ENCODE measurements around the gene ST3GAL4. TPM values are rescaled to one million over a fixed set of nuclear protein-coding genes. Genes with fewer than 3 reads are reported as not detected.
"Not testable (repeated sequence)": the region's sequence is repeated elsewhere in the genome, so short reads cannot be mapped to it uniquely, and the experiment has no call there.

ST3GAL4 gene
- total RNA-seq, 1 donor from 2014 or later, result 30.1 TPM

DNA sequence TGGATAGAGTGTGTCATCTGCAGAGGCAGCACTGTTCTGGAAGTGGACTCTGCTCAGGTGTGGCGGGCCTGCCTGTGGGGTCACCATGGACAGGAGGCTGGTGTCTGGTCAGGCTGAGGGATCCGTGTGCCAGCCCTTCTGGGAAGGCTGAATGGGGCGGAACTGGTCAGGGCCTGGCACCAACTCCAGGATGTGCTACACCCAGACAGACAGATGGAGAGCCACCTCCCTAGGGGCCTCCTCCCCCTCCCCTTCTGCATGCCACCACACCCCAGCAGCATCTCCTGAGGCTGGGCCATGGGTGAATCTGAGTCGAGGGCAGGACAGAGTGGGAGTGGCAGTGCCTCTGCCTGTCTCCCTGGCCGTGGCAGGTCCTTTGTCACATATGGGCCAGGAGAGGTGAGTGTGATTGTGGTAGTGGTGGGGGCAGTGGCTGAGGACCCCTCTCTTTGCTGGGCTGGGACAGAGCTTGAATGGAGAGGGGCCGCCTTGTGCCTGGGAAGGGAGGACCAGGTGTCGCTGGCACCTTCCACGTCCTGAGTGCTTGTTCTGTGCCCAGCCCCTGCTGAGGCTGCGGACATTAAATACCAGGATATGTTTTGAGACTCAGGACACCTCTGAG is 29.1 kb downstream of the ST3GAL4 start:
- no peak for DNase-seq (ENCODE audit: low spot score)

DNA sequence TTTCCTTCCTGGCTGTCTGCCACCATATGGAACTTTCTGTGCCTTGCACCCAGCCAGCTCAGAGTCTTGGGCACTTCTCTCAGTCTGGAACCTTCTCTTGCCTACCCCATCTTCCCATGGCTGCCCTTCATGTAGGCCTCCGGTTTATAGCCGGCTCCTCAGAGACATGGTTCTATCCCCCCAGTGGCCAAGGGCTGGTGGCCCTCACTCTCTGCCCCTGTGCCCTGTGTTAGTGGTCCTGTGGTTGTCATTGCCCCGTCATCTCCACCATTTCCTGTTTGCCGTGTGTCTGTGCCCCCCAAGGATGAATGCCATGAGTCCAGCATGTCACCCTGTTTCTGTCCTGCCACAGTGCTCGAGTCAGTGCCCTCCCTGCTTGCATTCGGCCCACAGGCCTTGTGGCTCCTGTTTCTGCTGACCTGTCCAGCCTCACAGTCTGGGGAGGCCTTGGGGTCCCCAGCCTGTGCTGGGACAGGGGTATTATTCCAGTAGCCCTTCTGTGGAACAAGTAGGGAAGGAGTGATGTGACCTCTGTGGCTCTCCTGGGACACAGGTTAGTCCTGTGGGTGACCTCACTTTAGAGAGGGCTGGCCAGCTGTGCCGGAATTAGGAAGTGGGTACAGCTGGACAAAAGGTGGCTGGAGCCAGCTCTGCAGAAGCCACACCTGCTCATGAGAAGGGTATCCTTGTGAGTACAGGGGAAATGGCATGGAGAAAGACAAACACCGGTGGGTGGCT is 30.7 kb downstream of the ST3GAL4 start:
- no peak for DNase-seq (ENCODE audit: low spot score)

DNA sequence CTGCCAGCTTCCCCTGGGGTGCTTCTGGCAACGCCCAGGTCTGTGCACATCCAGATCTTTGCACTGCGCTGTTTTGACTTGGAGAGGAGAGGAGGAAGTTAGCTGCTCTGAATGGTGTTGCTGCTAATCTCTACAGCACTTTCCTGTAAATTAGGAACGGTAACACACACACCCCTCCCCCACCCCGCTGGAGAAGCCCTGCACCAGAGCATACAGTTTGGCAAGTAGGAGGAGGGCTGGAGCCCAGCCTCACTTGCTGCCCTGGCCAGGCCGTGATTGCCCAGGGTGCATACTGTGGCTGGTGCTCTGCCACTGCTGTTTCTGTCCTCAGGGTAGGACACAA is 31.2 kb downstream of the ST3GAL4 start:
- not testable (repeated sequence) for DNase-seq (ENCODE audit: low spot score)

DNA sequence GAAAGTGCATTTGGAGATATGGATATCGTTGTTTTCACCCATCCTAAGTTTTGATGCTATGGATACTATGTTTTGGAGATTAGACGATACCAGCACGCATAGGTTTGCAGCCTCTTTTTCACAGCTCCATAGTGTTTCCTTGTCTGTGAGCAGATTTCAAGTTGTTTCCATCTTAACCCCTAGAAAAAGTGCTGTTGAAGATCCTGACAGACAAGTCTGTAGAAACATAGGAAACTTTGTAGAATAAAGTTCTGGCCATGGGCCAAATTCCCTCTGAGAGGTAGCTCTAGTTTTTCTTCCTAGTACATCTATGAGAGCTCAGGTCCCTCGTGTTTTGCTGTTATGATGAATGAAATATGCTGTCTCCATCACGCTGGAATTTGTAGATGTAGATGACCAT is 32.4 kb downstream of the ST3GAL4 start:
- peak; percentile 58 for DNase-seq (ENCODE audit: low spot score)

DNA sequence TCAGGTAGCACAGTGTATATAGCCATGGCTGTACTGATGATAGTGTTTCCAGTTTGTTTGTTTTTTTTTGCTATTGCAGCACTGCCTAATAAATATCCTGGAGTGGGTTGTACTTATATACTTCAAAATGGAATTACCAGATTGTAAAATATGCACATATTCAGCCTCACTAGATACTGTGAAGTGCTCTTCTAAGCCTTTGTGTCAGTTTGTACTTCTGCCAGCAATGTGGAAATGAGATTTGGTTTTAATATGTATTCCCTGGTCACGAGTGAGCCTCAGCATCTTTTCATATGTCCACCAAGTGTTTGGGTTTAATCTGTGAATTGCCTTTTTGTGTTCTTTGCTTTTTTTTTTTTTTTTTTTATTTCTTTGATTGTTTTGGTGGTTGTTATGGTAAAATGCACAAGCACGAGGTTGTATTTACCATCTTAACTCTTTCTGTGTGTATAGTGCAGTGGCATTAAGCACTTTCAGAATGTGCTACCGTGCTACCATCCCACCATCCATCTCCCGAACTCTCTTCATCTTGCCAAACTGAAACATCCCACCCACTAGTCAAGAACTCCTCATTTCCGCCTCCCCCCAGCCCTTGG is 34.9 kb downstream of the ST3GAL4 start:
- DNase-seq (ENCODE audit: low spot score), result peak; percentile 44

DNA sequence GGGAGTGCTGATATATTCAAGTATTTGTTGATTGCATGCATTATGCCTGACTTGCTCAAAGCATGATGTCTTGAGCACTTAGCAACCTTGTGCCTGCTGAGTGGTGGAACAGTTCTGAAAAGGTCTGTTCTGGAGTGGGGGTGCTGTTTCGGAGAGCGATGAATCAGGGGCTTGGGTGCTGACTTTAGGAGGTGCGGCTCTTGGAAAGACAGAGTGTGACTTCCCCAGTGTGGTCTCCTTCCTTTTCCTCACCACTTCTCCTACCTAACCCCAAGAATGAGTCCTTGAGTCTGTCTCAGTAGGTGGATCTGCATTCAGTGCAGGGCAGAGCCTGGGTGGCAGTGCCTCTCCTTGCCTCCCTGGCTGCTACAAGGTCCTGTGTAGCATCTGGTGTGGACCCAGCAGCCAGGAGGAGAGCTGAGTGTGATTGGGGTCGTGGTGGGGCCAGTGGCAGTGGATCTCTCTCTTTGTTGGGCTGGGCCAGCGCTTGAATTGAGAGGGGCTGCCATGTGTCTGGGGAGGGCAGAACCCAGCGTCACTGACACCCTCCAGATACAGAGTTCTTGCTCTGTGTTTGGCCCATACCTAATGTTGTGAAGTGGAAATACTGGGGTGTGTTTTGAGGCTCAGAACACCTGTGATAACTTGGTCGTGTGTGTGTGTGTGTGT is 35.9 kb downstream of the ST3GAL4 start:
- no peak for DNase-seq (ENCODE audit: low spot score)

DNA sequence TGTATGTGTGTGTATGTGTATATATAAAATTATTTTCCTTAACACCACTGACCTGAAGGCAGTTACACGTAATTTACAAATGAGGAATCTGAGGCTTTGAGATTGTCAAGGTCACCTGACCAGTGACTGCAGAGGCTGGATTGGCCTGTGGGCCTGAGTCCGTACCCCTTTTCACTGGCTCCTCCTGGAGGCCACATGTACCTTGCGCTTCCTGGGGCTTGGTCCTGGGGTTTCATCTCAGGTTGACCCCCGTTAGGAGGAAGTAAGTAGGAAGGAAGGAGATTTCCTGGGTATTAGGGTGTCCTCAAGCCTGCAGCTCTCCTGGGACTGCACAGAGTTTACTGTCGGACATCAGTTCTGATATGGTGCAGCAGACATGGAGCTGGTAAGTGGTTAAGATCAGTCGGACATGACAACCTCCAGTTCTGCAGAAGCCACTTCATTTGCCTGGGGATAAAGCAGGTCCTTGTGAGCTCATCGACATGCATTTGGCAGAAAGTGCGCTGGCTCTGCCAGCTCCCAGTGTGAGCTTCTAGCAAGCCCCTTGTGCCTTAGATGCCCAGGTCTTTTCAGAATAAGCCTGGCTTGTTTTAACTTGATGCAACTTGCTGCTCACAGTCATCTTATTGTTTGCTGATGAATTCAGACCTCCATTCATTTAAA is 36.6 kb downstream of the ST3GAL4 start:
- peak; percentile 40 for DNase-seq (ENCODE audit: low spot score)

DNA sequence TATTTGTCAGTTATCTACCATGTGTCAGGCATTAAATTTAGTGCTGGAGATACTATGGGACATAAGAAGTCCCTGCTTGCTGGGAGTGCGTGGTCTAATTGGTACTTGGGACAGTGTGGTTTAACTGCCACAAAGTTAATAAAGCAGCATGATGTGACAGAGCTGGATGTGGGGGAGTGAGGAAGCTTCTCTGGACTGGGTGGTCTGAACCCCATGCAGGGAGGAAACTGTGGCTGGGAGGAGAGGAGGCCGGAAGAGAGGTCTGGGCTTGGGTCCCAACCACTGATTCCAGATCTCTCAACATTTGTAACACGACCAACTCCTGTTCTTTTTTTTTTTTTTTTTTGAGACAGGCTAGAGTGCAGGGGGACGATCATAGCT is 37.1 kb downstream of the ST3GAL4 start:
- no peak for DNase-seq (ENCODE audit: low spot score)

DNA sequence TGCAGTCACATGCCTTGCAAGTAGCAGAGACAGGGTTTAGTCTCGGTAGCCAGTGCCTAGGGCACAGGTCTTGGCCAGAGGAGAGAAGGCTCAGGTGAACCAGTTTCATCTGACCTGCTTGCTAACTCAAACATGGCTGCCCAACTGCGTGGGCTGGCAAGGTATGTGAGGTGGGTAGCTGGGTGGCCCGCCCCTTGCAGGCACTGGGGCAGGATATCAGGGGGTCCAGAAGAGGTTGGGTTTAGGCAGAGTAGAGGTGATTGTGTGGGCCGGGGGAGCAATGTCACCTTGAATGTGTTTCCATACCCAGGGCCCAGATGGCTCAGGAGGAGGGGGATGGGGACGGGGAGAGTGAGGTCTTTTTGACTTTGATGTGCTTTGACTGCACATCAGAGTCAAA is 37.7 kb downstream of the ST3GAL4 start:
- DNase-seq (ENCODE audit: low spot score), result no peak

DNA sequence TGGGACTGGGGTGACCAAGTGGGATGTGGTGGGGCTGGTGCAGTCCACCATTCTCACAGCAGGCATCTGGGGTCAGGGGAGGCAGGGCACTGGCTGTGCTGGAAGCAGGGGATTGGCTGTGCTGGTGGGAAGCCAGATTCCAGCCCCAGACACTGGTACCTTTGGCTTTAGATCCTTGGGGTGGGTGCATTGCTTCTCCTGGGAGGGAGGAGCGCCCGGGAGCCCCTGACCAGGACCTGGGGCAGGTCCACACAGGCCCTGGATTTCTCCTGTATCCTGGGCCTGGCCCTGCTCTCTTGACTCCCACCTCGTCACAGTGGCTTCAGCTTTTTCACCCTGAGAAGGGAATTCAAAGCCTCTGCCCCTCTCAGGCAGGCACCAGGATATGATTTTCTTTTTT is 38.5 kb downstream of the ST3GAL4 start:
- no peak for DNase-seq (ENCODE audit: low spot score)

DNA sequence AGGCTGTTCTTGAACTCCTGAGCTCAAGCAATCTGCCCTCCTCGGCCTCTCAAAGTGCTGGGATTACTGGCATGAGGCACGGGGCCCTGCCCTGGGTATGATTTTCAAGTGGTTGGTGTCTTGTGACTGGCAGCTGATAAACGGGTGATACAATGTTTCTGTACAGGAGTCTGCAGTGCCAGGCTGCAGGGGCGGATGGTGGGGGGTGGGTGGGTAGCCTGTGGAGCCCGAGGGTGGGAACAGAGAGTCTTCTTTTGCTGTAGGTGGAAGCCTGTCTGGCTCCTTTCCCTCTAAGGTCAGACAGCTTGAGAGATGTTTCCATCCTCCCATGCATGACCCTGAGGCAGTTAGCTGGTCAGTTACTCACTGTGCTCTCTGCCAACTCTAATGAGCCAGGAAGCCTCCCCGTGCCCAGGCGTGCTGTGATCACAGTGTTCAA is 39.2 kb downstream of the ST3GAL4 start:
- not testable (repeated sequence) for DNase-seq (ENCODE audit: low spot score)

DNA sequence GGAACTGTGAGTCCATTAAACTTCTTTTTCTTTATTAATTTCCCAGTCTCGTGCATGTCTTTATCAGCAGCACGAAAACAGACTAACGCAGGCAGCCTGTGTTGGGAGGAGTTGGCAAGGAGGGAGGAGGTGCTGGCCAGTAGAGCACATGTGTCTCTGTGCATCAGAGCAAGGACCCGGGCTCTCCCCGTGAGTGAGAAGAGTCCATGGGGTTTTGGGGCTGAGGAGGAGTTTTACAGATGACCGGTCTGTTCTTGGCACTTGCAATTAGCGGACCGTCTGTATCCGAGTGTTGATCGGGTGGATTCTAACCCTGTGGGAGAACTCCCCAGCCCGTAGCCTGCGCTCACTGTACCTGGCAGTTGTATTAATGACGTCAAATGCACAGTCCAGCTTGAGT is 40.3 kb downstream of the ST3GAL4 start:
- DNase-seq (ENCODE audit: low spot score), result not testable (repeated sequence)

DNA sequence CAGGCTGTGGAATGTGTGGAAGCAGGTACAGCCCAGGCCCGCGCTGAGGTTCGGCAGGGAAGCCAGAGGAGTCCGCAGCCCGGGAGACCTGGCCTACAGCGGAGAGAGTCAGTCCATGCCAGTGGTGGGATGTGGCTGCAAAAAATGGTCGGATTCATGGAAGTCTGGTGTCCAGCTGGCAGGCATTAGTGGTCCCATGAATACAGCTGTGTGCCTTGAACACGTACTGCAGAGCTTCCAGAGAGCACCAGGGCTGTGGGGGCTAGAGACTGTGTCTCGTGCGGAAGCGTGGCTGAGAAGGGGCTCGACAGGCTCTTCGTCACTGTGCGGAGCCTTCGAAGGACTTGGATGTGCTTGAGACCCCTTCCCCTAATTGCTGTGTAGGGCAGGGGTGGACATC is 40.8 kb downstream of the ST3GAL4 start:
- DNase-seq (ENCODE audit: low spot score), result not testable (repeated sequence)

DNA sequence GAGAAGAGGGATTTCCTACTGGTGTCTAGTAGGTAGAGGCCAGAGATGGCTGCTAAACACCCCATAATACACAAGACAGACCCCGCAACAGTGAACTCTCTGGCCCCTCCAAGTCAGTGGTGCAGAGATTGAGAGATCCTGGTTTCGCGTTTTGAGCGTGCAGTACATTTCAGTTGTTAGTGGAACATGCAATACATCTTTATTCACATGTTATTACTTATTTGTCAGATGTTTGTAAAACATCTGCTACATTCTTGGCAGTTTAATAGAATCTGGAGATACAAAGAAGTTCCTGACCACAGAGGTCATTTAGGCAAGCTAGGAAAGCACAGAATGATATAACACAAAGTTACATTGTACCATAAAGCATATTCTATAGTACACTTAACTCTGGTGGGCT is 41.5 kb downstream of the ST3GAL4 start:
- DNase-seq (ENCODE audit: low spot score), result no peak

DNA sequence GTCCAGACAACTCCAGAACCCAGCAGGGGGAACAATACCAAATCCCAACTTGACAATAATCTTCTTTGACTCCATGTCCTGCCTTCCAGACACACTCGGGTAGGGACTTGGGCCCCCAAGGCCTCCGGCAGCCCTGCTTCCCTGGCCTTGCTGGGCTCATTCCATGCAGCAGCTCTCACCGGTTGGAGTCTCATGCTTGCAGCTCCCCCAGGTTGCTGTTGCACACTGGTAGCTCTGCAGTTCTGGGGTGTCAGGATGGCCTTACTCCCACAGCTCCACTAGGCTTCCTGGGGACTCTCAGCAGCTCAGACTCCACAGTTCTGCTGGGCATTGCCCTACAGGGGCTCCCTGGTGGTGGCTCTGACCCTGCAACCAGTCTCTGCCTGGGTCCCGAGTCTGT is 42.8 kb downstream of the ST3GAL4 start:
- no peak for DNase-seq (ENCODE audit: low spot score)

DNA sequence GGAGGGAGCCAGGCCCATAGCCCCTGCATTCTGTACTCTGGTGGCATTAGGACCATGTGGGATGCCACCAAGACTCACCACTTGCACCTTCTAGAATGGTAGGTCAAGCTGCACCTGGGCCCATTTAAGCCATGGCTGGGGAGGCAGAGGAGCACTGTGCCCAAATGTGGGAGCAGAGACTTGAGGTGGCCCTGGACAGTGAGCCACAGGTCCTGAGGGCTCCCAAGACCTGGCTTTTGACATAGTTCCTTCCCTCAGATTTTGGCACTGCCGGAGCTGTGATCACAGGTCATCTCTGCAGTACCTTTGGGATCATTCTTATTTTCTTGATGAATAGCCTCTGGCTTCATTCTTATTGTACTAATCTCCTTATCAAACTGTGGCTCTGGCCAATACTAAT is 43.2 kb downstream of the ST3GAL4 start:
- no peak for DNase-seq (ENCODE audit: low spot score)

DNA sequence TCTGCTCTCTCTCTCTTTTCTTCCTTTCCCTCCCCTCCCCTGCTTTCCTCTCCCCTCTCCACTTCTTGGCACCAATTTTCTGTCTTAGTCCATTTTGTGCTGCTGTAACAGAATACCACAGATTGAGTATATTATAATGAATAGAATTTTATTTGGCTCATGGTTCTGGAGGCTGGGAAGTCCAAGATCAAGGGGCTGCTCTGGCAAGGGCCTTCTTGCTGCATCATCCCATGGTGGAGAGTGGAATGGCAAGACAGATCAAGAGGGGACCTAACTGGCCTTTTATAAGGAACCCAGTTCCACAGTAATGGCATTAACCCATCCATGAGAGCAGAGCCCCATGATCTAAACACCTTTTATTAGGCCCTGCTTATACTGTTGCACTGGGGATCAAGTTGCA is 44.5 kb downstream of the ST3GAL4 start:
- DNase-seq (ENCODE audit: low spot score), result no peak

DNA sequence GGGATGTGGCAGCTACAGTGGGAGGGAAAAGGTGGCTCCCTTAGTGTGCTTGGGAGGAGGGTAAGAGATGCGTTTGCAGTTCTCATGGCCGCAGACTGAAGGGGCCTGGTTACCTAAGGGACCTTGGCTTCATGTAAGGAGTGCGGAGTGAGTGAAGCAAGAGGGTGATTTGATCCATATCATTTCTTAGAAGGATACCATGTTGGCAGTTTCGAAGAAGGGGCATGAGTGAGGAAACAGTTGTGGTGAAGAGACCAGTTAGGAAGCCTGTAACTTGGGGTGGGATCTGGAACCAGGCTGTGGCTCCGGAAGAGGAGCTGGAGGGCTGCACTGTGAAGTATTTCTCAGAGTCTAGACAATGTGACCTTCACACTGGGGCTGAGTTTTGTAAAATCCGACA is 45.0 kb downstream of the ST3GAL4 start:
- DNase-seq (ENCODE audit: low spot score), result no peak

DNA sequence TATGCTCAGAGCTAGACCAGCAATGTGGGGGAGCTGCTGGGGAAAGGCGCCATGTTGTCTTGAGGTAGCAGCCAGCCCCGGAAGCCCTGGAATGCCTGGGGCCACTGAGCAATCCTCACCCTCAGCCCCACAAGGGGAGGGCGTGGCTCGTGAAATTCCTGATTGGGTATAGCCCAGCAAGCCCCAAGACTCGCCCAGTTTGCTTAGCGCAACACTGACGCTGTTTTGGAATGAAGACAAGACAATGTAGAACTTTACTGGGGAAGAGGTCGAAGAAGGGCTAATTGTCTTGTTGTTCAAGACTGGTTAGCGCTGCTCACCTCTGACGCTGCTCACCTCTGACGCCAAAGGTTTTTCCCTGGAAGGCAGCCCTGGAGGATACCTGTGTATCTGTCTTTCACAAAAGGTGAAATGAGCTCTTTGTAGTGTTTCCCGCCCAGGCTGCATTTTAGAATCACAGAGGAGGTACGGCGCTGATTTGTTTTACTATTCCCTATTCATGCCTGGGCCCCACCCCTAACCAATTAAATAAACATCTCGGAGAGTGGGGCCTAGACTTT is 47.6 kb downstream of the ST3GAL4 start:
- DNase-seq (ENCODE audit: low spot score), result no peak

DNA sequence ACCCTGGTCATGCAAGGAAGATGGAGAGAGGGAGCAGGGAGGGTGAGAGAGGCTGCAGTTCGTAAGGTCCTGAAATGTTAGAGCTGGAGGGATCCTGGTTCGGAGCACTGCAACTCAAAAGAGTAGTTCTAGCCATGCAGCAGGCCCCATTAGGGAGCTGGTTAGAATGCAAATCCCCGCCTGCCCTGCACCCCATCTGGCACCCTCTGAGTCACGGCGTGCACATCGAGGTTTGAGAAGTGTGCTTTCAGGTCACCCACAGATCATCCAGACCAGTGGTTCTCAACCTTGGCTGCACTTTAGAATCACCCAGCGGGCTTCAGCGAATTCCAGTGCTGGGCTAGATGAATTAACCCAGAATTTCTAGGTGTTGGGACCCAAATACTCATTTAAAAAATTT is 48.2 kb downstream of the ST3GAL4 start:
- DNase-seq (ENCODE audit: low spot score), result no peak

DNA sequence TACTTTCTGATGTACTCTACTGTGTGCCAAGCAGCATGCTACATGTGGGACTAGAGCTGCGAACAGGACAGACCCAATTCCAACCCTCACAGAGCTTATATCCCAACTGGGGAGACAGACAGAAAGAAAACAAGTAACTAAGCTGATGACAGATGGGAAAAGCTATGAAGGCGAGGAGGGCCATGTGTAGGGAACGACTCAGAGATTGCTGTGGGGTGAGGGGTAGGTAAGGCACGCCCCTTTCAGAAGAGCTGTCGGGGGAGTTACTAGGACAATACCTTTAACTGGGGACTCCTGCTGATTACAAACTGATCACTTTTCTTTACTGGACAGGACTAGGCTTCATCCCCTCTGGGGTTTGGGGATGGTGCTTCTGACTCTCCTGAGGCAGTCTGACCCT is 48.9 kb downstream of the ST3GAL4 start:
- DNase-seq (ENCODE audit: low spot score), result no peak

DNA sequence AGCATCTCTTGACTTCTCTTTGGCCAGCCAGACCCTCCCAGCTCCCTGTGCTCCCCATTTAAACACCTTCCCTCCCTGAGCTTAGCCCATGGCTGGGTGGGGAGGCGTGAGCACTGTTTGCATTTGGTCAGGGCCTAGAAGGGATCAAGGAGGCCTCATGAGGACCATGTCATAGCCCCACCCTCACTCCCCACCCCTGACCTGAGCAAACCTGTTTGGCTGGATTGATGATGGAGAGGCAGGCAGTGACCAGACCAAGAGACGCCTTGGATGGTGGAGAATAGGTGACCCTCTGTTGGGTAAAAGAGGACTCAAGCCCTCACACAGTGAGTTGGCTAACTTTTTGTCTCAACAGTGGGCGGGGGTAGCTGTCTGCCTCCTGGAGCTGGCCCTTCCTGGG is 49.9 kb downstream of the ST3GAL4 start:
- no peak for DNase-seq (ENCODE audit: low spot score)

Data from umbilical cord (tissue), 2 donors.